ENCODE results near the gene GANAB. TPM values are rescaled to one million over a fixed set of nuclear protein-coding genes. Genes with fewer than 3 reads are reported as not detected.

Gene GANAB
- total RNA-seq (2022; extraction: Qiagen RNA extraction; ENCODE audit: low read depth) = 237 to 277 TPM (median 252 TPM) in 5 replicates

DNA sequence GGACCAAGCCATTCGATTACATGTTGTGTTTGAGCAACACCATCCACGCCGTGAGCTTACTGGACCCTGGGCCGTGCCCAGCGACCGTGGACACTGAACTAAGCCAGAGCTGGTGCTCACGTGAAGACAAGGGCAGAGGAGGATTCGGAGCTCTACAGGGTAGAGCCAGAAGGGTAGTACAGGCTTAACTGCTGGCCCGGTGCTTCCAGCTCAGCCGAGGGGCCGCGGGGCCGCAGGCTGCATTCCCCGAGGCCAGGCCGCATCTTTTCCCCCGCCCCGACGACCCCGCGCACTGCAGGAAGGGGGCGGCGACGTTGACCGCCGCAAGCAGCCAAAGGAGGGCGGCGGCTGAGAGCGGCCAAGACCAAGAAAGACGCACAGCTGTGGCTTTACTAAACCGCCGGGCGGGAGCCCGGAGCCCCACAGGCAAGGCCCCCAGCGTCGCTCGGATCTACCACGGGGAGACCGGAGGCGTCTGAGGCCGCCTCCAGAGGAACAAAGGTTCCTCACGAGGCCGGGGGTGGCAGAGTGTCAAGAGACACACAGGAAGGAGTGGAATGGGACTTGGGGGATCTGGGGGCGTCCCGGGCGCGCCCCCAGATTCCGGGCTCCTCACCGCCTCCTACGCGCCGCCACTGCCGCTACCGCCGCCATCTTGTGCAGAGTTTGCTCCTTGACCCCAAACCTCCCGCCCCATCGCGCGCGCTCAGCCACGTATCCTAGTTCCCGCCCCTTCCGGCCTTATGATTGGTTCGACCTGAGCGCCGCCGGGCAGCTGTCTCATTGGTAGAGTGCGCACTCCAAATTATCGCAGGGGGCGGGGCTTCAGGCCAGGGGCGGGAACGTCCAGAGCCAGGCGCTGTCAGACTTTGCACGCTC, at the start of gene GANAB:
Gene GANAB, minus strand, starts transcription at position 668 of the 879 bp plus-strand sequence. Its CDS starts 14 bp downstream, at position 654.

DNA sequence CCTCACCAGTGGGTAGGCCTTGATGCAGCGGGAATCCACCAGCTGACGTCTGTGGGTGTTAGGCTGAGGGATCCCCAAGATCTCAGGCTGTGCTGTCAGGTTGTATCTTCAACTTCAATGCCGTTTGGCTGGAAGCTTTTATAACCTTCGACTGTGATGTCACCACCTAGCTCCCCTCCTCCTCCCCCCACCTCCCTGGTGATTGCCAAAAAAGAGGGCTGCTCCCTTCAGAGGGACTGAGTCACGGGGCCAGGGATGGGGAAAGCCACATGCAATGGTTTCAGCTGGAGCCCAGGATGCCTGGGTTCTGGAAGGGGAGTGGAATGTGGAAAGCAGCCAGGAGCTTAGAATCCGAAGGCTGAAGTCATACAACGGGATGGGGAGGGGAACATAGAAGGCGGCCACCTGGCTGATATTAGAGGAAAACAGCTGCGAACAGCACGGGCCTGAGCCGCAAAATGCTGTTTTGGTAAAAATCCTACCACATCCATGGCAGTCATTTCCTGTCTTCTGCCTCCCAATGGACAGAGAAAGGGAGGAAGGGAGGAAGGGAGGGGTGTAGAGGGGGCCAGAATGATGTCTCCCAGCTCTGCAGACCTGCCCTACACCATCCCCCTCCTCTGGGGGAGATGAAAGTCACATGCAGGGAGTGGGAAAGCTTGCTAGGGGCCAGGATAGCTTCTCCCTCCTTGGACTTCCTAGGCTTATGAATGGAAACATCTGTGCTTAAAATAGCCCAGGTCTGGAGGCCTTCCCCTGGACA, 43.2 kb upstream of the GANAB start, which contains the start of gene LRRN4CL:
Gene LRRN4CL, minus strand, starts transcription at position 110 of the 763 bp plus-strand sequence. CDS start 1,022 bp downstream, outside the sequence.

DNA sequence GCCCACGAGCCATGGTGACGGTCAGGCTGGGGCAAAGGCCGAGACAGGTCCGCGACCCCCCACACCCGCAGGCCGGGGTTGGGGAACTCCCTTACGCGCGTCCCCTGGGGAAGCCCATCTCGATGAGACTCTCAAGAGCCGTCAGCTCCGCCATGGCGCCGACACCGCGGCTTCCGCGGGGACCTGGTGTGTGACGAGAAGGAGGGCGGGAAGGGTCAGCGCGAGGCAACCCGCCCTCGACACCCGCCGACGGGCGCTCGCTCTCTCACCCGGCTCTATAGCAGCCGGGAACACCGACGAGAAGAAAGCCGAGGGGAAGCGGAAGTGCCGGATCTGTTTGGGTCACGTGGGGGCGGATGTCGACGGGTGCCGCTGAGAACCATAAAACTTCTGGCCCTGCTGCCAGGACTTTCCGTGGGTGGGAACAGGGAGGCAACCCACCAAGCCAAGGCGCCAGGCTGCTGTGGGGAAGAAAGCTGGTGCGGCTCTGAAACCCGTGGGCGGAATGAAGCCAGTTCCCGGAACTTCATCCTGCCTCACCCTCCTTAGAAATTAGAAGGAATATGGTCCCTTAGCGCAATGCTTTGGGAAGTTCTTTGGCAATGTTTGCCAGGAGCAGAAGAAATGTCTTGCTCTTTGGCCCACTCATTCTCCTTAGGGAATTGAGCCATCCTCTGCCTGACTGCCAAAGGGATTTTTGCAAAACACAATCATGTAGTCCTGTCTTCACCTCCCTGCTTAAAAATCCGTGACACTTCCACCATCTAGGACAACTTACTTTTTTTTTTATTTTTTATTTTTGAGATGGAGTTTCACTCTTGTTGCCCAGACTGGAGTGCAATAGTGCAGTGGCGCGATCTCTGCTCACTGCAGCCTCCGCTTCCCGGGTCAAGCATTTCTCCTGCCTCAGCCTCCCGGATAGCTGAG, 32.6 kb upstream of the GANAB start, which contains the start of gene UBXN1:
Gene UBXN1, minus strand, starts transcription at position 304 of the 927 bp plus-strand sequence. Its CDS starts 150 bp downstream, at position 154.

DNA sequence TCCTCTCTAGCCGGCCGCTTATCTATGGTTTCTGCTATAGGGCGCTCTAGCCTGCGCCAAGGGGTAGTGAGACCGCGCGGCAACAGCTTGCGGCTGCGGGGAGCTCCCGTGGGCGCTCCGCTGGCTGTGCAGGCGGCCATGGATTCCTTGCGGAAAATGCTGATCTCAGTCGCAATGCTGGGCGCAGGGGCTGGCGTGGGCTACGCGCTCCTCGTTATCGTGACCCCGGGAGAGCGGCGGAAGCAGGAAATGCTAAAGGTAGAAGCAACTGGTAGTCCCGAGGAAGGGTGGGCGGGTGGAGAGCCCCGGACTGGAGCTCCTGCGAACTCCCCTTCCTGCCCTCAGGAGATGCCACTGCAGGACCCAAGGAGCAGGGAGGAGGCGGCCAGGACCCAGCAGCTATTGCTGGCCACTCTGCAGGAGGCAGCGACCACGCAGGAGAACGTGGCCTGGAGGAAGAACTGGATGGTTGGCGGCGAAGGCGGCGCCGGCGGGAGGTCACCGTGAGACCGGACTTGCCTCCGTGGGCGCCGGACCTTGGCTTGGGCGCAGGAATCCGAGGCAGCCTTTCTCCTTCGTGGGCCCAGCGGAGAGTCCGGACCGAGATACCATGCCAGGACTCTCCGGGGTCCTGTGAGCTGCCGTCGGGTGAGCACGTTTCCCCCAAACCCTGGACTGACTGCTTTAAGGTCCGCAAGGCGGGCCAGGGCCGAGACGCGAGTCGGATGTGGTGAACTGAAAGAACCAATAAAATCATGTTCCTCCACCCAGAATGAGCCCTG, 25.4 kb upstream of the GANAB start, which contains the start of the genes LBHD1 and UQCC3:
Gene LBHD1, minus strand, starts transcription at position 660 of the 782 bp plus-strand sequence. CDS start 2,236 bp downstream, outside the sequence.
Gene UQCC3, plus strand, starts transcription at position 66 of the 782 bp plus-strand sequence. Its CDS starts 73 bp downstream, at position 139.

DNA sequence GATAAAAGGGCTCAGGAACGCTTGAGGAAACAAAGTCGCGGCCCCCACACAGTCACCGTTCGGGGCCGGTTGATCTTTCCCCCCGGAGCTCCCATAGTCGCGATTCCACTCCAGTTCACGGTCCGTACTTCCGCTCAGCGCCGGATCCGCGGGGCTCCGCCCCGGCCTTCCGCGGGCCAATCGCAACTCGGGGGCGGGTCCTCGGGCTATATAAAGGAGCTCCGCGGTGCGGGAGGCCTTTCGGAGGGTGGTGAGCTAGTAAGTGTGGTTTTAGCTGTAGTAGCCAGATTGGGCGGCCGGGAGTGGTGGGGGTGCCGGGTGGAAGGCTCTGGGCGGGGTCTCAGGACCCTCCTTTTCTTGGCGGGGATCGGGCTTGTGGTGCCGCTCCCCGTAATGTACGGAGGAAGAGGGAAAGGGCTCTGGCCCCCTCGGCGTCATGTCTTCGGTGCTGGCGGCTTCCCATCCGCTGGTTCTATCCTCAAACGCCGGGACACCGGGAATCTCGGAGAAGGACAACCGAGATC, 18.7 kb upstream of the GANAB start, which contains the start of the genes C11orf98 and CSKMT:
Gene C11orf98, minus strand, starts transcription at position 136 of the 524 bp plus-strand sequence. Its CDS starts 41 bp downstream, at position 95.
Gene CSKMT, plus strand, starts transcription at position 238 of the 524 bp plus-strand sequence. CDS start 568 bp downstream, outside the sequence.

DNA sequence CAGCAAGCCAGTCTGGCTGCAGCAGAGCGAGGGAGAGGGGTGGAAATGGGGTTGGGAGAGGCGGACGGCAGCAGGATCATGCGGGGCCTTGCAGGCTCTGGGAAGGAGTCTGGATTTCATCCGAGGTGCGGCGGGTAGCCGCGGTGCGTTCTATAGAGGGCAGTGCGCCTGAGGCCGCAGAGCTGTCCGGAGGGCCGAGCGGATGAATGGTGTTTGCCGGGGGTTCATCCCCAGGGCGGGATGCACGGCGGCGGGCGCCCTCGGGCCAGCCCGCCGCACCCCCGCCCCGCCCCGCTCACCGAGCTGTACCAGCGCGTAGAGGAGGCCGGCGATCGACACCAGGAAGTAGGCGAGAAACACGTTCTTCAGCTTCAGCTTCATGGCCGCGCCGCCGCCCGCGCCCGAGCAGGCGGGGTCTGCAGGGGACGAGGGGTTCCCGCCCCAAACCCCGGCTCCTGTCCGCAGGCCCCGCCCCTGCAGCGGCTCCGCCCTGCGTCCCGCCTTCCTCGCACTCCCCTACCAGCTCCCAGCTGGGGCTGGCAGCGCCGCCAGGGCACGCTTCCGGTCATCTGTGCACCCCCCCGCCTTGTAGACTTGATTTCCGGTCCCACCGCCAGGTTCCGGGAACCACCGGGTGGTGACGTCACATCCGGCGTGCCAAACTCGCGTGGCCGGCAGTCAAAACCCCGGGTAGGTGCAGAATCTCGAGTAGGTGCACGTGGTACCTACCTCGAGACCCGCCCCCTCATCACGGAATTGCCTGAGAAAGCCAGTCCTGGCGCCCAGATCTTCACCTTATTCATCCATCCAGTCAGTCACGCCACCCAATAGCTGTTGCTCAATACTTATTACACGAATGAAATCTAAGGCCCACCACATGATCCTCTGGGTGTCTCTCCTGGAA, 24.6 kb downstream of the GANAB start, which contains the start of gene B3GAT3:
Gene B3GAT3, minus strand, starts transcription at position 420 of the 904 bp plus-strand sequence. Its CDS starts 39 bp downstream, at position 381.

DNA sequence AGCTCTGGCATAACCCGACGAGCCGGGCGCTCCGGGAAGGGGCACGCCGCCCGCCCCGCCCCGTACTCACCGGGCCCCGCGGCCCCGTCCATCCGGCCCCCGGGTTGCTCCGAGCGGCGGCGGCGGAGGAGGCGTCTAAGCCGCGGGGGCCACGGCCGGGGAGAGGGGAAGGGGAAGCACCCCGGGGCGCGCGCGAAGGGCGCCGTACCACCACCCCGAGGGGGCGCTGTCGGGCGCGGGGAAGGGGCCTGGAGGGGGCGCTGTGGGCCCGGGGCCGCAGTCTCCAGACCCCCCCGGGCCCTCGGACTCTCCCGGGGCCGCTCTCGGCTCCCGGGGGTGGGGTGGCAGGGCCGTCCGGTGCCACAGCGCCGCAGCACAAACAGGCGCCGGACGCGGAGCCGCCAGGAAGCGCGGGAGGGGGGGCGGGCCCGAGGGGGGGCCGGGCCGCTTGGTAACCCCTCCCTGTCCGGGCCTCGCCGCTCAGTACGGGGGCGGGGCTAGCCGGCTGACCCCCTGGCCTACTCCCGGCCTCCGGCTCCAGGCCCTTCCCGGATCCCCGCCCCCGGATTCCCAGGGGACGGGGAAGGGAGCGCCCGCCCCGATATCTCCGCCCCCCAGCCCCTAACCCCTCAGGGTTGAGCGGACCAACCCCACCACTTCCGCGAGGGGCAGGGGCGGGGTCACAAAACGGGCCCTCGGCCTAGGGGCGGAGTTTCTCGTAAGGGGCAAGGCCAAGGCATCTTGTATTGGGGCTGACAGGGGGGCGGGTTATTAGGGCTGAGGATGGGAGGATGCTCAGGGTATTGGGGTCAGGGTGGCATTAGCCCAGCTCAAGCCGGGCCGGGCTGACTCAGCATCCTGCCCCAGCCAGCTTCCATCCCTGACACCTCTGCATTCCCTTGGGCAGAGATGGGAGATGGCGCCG, 33.8 kb downstream of the GANAB start, which contains the start of the genes EML3 and ROM1:
Gene EML3, minus strand, starts transcription at position 410 of the 925 bp plus-strand sequence. Its CDS starts 318 bp downstream, at position 92.
Gene ROM1, plus strand, starts transcription at position 892 of the 925 bp plus-strand sequence. Its CDS starts 25 bp downstream, at position 917.

DNA sequence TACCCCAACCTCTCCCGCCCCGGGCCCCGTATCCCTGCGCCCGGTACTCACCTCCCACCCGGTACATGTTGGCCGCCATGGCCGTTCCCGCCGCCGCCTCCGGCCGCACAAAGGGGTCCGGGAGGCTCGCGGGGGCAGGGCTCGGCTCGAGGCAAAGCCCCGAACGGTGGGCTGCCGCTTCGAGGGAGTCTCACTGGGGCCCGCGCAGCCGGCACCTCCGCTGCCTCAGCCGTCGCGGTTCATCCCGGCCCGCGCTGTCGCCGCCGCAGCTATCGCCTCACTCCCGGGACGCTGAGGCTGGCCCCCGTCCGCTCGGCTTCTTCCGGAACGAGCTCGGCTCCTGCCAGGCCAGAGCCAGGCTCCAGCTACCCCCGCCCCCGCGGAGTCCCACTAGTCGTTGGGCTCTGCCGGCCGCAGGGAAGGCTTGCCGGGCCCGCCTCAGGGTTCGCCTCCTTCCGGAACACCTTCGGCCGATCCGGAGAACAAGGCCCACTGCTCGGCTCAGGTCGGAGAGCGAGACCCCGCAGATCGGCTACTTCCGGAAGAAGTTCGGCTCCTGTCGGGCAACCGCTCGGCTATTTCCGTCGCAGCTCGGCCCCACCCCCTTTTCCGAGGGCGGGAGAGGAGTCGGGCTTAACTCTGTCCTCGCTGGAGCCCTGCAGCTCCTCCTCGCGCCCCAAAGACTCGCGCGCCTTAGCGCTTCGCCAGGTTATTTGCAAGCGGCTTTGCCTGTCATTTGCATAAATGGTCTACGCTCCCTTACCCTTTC, 44.9 kb downstream of the GANAB start, which contains the start of gene MTA2:
Gene MTA2, minus strand, starts transcription at position 494 of the 769 bp plus-strand sequence. Its CDS starts 415 bp downstream, at position 79.

DNA sequence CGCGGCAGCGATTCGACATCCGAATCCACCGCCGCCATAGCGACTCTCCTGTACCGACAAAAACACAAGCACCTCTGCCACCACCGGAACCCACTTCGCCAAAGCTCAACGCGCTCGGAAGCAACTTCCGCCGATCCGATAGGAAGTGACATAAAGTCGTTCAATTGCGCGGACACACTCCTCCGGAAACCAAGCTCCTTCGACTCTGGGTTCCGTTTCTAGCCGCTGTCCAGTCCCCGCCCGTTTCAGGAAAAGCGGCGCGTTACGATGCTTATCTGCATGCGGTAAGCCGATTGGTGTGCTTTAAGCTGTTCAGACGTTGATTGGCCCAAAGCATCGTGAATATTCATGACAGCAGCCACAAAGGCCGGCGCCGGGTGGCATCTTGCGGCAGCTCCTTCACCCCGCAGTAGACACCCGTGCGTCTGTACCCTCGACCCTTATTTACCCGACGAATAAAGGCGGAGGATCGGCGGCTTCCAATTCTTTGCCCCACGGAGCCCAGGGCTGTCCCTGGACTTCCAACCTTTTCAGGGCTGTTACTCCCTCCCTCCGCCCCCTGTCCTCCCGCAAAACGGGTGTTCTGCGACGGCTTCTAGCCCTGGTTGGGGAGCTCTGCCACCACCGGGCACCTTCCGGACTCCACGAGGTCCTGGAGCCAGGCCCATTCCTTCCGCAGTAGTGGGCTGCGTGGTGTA, 54.8 kb downstream of the GANAB start, which contains the start of gene TUT1:
Gene TUT1, minus strand, starts transcription at position 76 of the 698 bp plus-strand sequence. Its CDS starts 38 bp downstream, at position 38.

Other genes starting within 250 kb of the GANAB start
- 0.40 TPM in 1 of 5 replicates, not detected in the others for gene SCGB1A1, start 227.6 kb downstream of the GANAB start, total RNA-seq (2022; extraction: Qiagen RNA extraction; ENCODE audit: low read depth)
- 304 to 395 TPM (median 360 TPM) in 5 replicates for gene AHNAK, start 99.8 kb downstream of the GANAB start, total RNA-seq (2022; extraction: Qiagen RNA extraction; ENCODE audit: low read depth)
- gene EEF1G, start 72.7 kb downstream of the GANAB start, total RNA-seq (2022; extraction: Qiagen RNA extraction; ENCODE audit: low read depth) = 1,850 to 2,033 TPM (median 1,975 TPM) in 5 replicates
- 12.2 to 15.0 TPM (median 14.7 TPM) in 5 replicates for gene TUT1, start 55.1 kb downstream of the GANAB start, total RNA-seq (2022; extraction: Qiagen RNA extraction; ENCODE audit: low read depth)
- gene MTA2, start 44.7 kb downstream of the GANAB start, total RNA-seq (2022; extraction: Qiagen RNA extraction; ENCODE audit: low read depth) = 82.9 to 91.9 TPM (median 87.9 TPM) in 5 replicates
- gene EML3, start 33.8 kb downstream of the GANAB start, total RNA-seq (2022; extraction: Qiagen RNA extraction; ENCODE audit: low read depth) = 17.5 to 23.8 TPM (median 22.3 TPM) in 5 replicates
- 3.7 to 5.5 TPM (median 4.0 TPM) in 5 replicates for gene ROM1, start 33.4 kb downstream of the GANAB start, total RNA-seq (2022; extraction: Qiagen RNA extraction; ENCODE audit: low read depth)
- gene B3GAT3, start 24.6 kb downstream of the GANAB start, total RNA-seq (2022; extraction: Qiagen RNA extraction; ENCODE audit: low read depth) = 41.9 to 58.0 TPM (median 50.7 TPM) in 5 replicates
- gene INTS5, start 6.7 kb upstream of the GANAB start, total RNA-seq (2022; extraction: Qiagen RNA extraction; ENCODE audit: low read depth) = 16.8 to 21.9 TPM (median 20.6 TPM) in 5 replicates
- 128 to 151 TPM (median 135 TPM) in 5 replicates for gene C11orf98, start 18.6 kb upstream of the GANAB start, total RNA-seq (2022; extraction: Qiagen RNA extraction; ENCODE audit: low read depth)
- gene CSKMT, start 18.7 kb upstream of the GANAB start, total RNA-seq (2022; extraction: Qiagen RNA extraction; ENCODE audit: low read depth) = 10.6 to 15.9 TPM (median 12.7 TPM) in 5 replicates
- gene UQCC3, start 25.1 kb upstream of the GANAB start, total RNA-seq (2022; extraction: Qiagen RNA extraction; ENCODE audit: low read depth) = 26.5 to 36.8 TPM (median 35.2 TPM) in 5 replicates
- gene LBHD1, start 25.7 kb upstream of the GANAB start, total RNA-seq (2022; extraction: Qiagen RNA extraction; ENCODE audit: low read depth) = 3.8 to 4.6 TPM (median 4.2 TPM) in 5 replicates
- gene UBXN1, start 32.5 kb upstream of the GANAB start, total RNA-seq (2022; extraction: Qiagen RNA extraction; ENCODE audit: low read depth) = 111 to 129 TPM (median 116 TPM) in 5 replicates
- gene LRRN4CL, start 42.9 kb upstream of the GANAB start, total RNA-seq (2022; extraction: Qiagen RNA extraction; ENCODE audit: low read depth) = 0.06 to 0.17 TPM (median 0.10 TPM) in 4 of 5 replicates, not detected in the other
- gene BSCL2, start 60.8 kb upstream of the GANAB start, total RNA-seq (2022; extraction: Qiagen RNA extraction; ENCODE audit: low read depth) = 61.1 to 97.7 TPM (median 72.8 TPM) in 5 replicates
- not detected in 5 replicates for gene GNG3, start 61.1 kb upstream of the GANAB start, total RNA-seq (2022; extraction: Qiagen RNA extraction; ENCODE audit: low read depth)
- 36.2 to 42.4 TPM (median 39.6 TPM) in 5 replicates for gene HNRNPUL2, start 80.8 kb upstream of the GANAB start, total RNA-seq (2022; extraction: Qiagen RNA extraction; ENCODE audit: low read depth)
- 29.4 to 34.3 TPM (median 30.7 TPM) in 5 replicates for gene TTC9C, start 81.9 kb upstream of the GANAB start, total RNA-seq (2022; extraction: Qiagen RNA extraction; ENCODE audit: low read depth)
- gene ZBTB3, start 107.5 kb upstream of the GANAB start, total RNA-seq (2022; extraction: Qiagen RNA extraction; ENCODE audit: low read depth) = 1.2 to 1.9 TPM (median 1.4 TPM) in 5 replicates
- 172 to 182 TPM (median 178 TPM) in 5 replicates for gene POLR2G, start 115.0 kb upstream of the GANAB start, total RNA-seq (2022; extraction: Qiagen RNA extraction; ENCODE audit: low read depth)
- 12.1 to 14.7 TPM (median 12.9 TPM) in 5 replicates for gene TAF6L, start 124.8 kb upstream of the GANAB start, total RNA-seq (2022; extraction: Qiagen RNA extraction; ENCODE audit: low read depth)
- 77.5 to 92.9 TPM (median 83.8 TPM) in 5 replicates for gene TMEM179B, start 140.8 kb upstream of the GANAB start, total RNA-seq (2022; extraction: Qiagen RNA extraction; ENCODE audit: low read depth)
- 18.0 to 29.5 TPM (median 28.1 TPM) in 5 replicates for gene TMEM223, start 145.4 kb upstream of the GANAB start, total RNA-seq (2022; extraction: Qiagen RNA extraction; ENCODE audit: low read depth)
- 38.0 to 53.7 TPM (median 50.7 TPM) in 5 replicates for gene NXF1, start 158.8 kb upstream of the GANAB start, total RNA-seq (2022; extraction: Qiagen RNA extraction; ENCODE audit: low read depth)
- 17.8 to 25.6 TPM (median 24.5 TPM) in 5 replicates for gene STX5, start 185.4 kb upstream of the GANAB start, total RNA-seq (2022; extraction: Qiagen RNA extraction; ENCODE audit: low read depth)
- not detected in 5 replicates for gene TEX54, start 186.2 kb upstream of the GANAB start, total RNA-seq (2022; extraction: Qiagen RNA extraction; ENCODE audit: low read depth)
- 73.9 to 82.8 TPM (median 77.6 TPM) in 5 replicates for gene WDR74, start 193.0 kb upstream of the GANAB start, total RNA-seq (2022; extraction: Qiagen RNA extraction; ENCODE audit: low read depth)
- gene SLC3A2, start 234.3 kb upstream of the GANAB start, total RNA-seq (2022; extraction: Qiagen RNA extraction; ENCODE audit: low read depth) = 877 to 1,068 TPM (median 992 TPM) in 5 replicates